ENCODE data around the gene ATP2A2.

Gene ATP2A2

GRCh38 chr12:110270125-110270962 is 10.7 kb upstream of the ATP2A2 start:
- H3K4me3 ChIP-seq (ENCODE audit: low read depth, low read length), result no peak overlapping the region
- peak; percentile 71 for DNase-seq (ENCODE audit: low read depth)
- TF ChIP-seq CTCF (conservative IDR thresholded peaks at IDR 0.05; ENCODE audit: low read depth, low read length), result no peak

DNA sequence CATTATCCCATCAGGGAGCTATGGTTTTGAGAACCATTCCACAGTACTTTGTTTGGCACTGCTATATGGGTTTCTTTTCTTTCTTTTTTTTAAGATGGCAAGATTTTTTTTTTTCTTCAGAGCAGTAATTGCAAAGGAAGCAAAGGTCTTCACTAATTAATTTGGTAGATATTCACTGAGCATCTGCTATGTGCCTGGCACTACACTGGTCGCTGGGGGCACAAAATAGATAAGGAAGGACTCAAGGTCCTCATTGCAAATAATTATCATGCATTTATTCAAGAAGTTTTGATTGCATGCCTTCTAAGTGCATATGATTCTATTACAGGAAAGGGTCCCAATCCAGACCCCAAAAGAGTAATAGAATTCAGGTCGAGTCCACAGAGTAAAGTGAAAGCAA is 10.0 kb upstream of the ATP2A2 start:
- no peak for TF ChIP-seq CTCF (conservative IDR thresholded peaks at IDR 0.05; ENCODE audit: low read depth, low read length)
- DNase-seq (ENCODE audit: low read depth), result no peak
- no peak overlapping the region for H3K4me3 ChIP-seq (ENCODE audit: low read depth, low read length)

GRCh38 chr12:110277530-110278254 is 3.4 kb upstream of the ATP2A2 start:
- no peak overlapping the region for H3K4me3 ChIP-seq (ENCODE audit: low read depth, low read length)
- TF ChIP-seq CTCF (conservative IDR thresholded peaks at IDR 0.05; ENCODE audit: low read depth, low read length), result no peak
- DNase-seq (ENCODE audit: low read depth), result no peak

DNA sequence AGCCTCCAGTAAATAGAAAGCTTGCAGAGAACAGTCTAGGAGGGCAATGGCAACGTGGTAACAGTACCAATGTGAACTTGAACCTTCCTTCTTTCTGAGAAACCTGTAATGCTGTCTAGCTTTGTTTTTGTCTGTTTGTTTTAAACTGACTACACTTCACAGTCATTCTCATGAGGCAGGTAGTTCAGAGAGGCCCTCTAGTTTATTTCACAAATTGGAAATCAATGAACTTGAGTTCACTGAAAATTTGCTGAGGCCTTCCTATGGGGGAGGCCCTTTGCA is 2.9 kb upstream of the ATP2A2 start:
- H3K4me3 ChIP-seq (ENCODE audit: low read depth, low read length), result no peak overlapping the region
- no peak for DNase-seq (ENCODE audit: low read depth)
- no peak for TF ChIP-seq CTCF (conservative IDR thresholded peaks at IDR 0.05; ENCODE audit: low read depth, low read length)

DNA sequence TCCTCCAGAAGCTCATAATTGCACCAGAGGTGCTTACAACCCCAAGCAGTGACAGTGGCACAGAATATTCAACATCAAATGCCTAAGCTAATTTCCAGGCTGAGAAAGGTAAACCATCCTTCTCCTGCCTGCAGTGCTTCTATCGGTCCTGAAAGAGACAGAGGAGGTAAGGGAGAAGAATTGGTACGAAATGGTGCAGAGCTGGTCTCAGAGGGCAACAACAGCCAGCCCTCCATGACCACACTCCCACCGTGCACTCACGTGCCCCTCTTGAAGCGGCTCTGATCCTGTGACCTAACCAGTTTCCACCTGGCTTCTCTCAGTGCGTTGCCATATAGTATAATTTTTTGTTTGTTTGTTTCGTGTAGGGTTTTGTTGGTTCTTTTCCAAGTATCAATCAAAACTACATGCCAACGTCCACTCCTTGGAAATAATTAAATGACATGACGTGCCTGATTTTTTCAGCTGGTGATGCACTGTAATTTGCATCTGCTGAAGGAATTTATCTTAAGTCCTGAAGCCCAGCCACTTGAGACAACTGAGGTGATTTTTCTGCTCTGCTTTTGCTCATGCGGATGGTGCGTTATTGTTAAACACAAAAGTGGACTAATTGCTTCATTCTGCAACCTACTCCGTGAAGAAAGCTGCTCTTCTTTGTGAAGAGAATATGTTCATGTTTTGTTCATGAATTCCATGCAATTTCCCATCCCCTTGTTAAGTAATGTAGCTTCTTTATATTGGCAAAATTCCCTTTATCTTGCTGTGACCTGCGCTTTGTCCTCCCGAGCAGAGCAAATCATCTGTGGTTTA is 1.3 kb upstream of the ATP2A2 start:
- TF ChIP-seq CTCF (conservative IDR thresholded peaks at IDR 0.05; ENCODE audit: low read depth, low read length), result no peak

GRCh38 chr12:110280392-110280778 is 662 bp upstream of the ATP2A2 start:
- DNase-seq (ENCODE audit: low read depth), result peak; percentile 42
- peak; percentile 14 for TF ChIP-seq CTCF (conservative IDR thresholded peaks at IDR 0.05; ENCODE audit: low read depth, low read length)
- peak overlapping the region; percentile 81 for H3K4me3 ChIP-seq (ENCODE audit: low read depth, low read length)

More for the DNA sequence above, 1.3 kb upstream of the ATP2A2 start:
- peak overlapping the region; percentile 81 for H3K4me3 ChIP-seq (ENCODE audit: low read depth, low read length)
- DNase-seq (ENCODE audit: low read depth), result no peak

Measured in choroid plexus epithelial cell (primary cell).